SK-N-MC (cell line): ENCODE results near the gene ZBTB7C.

Source experiments
- EZH2 ChIP-seq: fragments of 200-600 bp; sonication (generic); IDR thresholded peaks from one replicate; pipeline ENCODE4 v1.6.1; 2017; ENCODE audit warnings: antibody characterized with exemption
- POLR2AphosphoS5 ChIP-seq: IDR thresholded peaks from 2 replicates; pipeline ENCODE4 v1.6.1; 2012; ENCODE audit warnings: mild to moderate bottlenecking, low read depth, low read length, borderline replicate concordance

DNA sequence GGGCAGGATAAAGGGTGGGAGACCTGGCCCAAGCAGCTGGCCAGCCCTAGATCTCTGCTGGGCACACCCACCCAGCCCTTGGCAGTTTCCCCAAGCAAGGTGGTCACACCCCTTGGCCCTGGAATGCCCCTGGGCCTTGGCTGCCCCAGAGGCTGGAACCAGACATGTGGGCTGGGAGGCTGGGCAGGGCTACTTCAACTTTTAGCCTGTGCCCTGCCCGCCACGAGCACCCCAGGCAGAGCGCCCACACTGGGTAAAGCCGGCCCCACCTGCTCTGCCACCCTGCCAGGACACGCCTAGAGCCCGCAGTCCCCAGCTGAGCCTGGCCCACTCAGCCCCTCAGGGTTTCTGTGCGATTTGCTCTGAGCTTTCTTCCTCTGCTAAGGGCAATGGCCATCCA lies 359.0 kb downstream of the ZBTB7C start:
- no peak for TF ChIP-seq POLR2AphosphoS5
- no peak for TF ChIP-seq EZH2
